ENCODE measurements around the gene MAD1L1. TPM values are rescaled to one million over a fixed set of nuclear protein-coding genes. Genes with fewer than 3 reads are reported as not detected.

The MAD1L1 gene
- total RNA-seq, 1 donor from 2014 or later: 57.6 TPM

DNA sequence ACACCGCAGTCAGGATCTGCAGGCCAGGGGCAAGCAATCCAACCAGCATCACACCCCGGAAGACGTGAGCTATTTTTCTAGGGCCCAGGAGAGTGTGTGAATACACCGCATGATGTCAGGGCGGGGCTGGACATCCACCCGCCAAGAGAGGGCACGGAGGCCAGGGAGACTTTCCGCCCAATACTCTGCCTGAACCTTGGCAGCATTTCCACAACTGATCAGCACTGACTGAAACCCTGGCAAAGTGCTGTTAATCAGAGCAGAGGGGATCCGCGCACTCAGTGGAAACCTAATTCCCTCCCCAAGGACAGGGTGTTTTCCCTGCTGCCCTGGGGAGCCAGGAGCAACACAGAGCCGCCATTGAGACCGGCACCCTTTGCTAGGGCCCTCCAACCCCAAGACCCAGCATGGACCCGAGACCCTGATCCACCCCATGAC lies 8.2 kb downstream of the MAD1L1 start:
- H3K27ac Mint-ChIP-seq (ENCODE audit: unreplicated experiment): no peak overlapping the region
- peaks cover 11% of the 10 kb centered on the region for H3K27me3 Mint-ChIP-seq (ENCODE audit: unreplicated experiment)
- H3K4me1 Mint-ChIP-seq (ENCODE audit: low read depth, unreplicated experiment): peaks cover under 1% of the 10 kb centered on the region
- H3K9me3 Mint-ChIP-seq (ENCODE audit: unreplicated experiment): peaks cover 5% of the 10 kb centered on the region
- no peak overlapping the region for H3K4me3 Mint-ChIP-seq (ENCODE audit: unreplicated experiment)
- no peak for TF ChIP-seq CTCF (IDR thresholded peaks at IDR 0.05; ENCODE audit: partially characterized antibody, unreplicated experiment)
- peaks cover 1% of the 10 kb centered on the region for H3K36me3 Mint-ChIP-seq (ENCODE audit: unreplicated experiment)
- no peak for DNase-seq

DNA sequence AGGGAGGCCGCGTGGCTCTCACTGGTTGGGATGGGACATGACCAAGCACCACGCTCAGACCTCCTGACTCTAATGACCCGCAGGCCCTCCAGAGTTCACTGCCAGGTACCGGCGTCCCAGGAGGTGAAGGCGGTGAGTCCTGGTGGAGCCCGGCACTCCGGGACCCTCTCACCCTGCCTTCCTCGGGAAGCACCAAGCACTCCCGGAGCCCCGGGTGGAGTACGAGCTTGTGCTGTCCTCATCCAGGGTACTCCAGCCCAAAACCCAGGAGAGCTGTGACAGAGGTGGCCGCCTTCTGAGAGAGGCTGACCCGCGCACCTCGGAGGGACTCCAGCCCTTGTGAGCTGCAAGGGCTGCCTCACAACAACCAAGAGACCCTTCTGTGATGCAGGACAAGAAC lies 9.4 kb downstream of the MAD1L1 start:
- peaks cover 11% of the 10 kb centered on the region for H3K27me3 Mint-ChIP-seq (ENCODE audit: unreplicated experiment)
- H3K36me3 Mint-ChIP-seq (ENCODE audit: unreplicated experiment): no peaks in the 10 kb centered on the region
- no peak overlapping the region for H3K4me3 Mint-ChIP-seq (ENCODE audit: unreplicated experiment)
- no peak overlapping the region for H3K27ac Mint-ChIP-seq (ENCODE audit: unreplicated experiment)
- H3K9me3 Mint-ChIP-seq (ENCODE audit: unreplicated experiment): peaks cover 2% of the 10 kb centered on the region
- DNase-seq: no peak
- no peak for TF ChIP-seq CTCF (IDR thresholded peaks at IDR 0.05; ENCODE audit: partially characterized antibody, unreplicated experiment)
- H3K4me1 Mint-ChIP-seq (ENCODE audit: low read depth, unreplicated experiment): no peaks in the 10 kb centered on the region

DNA sequence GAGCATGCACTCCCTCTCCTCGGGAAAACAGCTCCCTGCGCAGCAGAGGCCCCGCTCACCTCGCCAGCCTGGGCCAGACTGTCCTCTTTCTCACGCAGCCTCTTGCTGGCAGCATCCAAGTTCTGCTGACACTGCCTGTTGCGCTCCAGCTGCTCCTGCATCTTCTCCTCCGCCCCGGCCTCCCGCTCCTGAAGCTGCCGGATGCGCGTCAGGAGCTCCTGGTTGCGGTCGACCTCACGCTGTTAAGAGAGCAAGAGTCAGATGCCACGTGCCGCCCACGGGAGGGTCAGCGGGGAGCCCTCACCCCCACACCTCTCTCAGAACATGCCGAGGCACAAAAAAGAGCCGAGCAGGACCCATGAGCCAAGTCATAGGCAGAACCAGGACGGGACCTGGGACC lies 10.2 kb downstream of the MAD1L1 start:
- no peak for TF ChIP-seq CTCF (IDR thresholded peaks at IDR 0.05; ENCODE audit: partially characterized antibody, unreplicated experiment)
- no peak for DNase-seq
- Mint-ChIP-seq H3K4me1 (ENCODE audit: low read depth, unreplicated experiment) (no peaks in the 10 kb centered on the region), H3K36me3 (ENCODE audit: unreplicated experiment) (no peaks in the 10 kb centered on the region), H3K9me3 (ENCODE audit: unreplicated experiment) (peaks cover 2% of the 10 kb centered on the region), H3K27ac (ENCODE audit: unreplicated experiment) (no peak overlapping the region), H3K4me3 (ENCODE audit: unreplicated experiment) (no peak overlapping the region), H3K27me3 (ENCODE audit: unreplicated experiment) (peaks cover 11% of the 10 kb centered on the region)

DNA sequence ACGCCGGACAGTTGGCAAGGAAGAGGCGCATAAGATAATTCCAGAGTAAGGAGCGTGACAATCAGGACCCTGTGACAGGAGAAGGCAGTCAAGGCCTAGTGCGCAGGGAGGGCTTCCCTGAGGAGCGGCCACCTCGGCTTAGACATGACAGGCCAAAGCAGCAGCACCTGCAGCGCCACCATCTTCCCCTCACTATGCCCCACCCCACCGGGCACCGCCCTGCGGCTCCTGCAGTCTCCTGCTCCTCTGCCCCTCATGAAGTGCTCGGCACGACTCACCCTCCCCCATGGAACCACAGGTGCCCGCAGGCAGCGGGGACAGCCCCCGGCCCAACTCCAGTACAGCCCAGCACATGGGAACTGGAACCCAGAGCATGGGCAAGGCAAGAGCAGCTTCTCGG lies 11.8 kb downstream of the MAD1L1 start:
- no peak for TF ChIP-seq CTCF (IDR thresholded peaks at IDR 0.05; ENCODE audit: partially characterized antibody, unreplicated experiment)
- H3K27me3 Mint-ChIP-seq (ENCODE audit: unreplicated experiment): peaks cover 10% of the 10 kb centered on the region
- no peak for DNase-seq
- no peak overlapping the region for H3K27ac Mint-ChIP-seq (ENCODE audit: unreplicated experiment)
- peaks cover 2% of the 10 kb centered on the region for H3K9me3 Mint-ChIP-seq (ENCODE audit: unreplicated experiment)
- no peak overlapping the region for H3K4me3 Mint-ChIP-seq (ENCODE audit: unreplicated experiment)
- no peaks in the 10 kb centered on the region for H3K4me1 Mint-ChIP-seq (ENCODE audit: low read depth, unreplicated experiment)
- no peaks in the 10 kb centered on the region for H3K36me3 Mint-ChIP-seq (ENCODE audit: unreplicated experiment)

DNA sequence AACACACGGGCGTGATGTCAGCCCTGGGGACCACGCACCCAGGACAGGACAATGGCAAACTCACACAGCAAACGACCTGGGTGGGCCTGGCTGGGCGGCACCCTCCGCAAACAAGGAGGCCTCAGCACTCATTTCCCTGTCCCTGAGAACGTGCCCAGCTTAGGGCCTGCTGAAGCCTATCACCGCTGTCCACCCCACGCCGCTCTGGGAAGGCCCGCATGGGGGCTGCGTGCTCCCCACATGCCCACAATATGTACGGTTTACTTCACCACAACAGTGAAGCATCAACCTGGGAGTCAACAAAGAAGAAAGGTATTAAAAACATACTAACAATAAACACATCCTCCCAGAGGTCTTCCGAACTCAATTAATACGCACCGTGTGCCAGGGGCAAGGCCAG lies 12.2 kb downstream of the MAD1L1 start:
- Mint-ChIP-seq H3K4me3 (ENCODE audit: unreplicated experiment) (no peak overlapping the region), H3K27me3 (ENCODE audit: unreplicated experiment) (peaks cover 9% of the 10 kb centered on the region), H3K27ac (ENCODE audit: unreplicated experiment) (no peak overlapping the region), H3K9me3 (ENCODE audit: unreplicated experiment) (peaks cover 2% of the 10 kb centered on the region), H3K36me3 (ENCODE audit: unreplicated experiment) (no peaks in the 10 kb centered on the region), H3K4me1 (ENCODE audit: low read depth, unreplicated experiment) (no peaks in the 10 kb centered on the region)
- TF ChIP-seq CTCF (IDR thresholded peaks at IDR 0.05; ENCODE audit: partially characterized antibody, unreplicated experiment): no peak
- no peak for DNase-seq
